SW480 (cell line): ENCODE results near the gene FNDC10.
"Not testable (repeated sequence)": the region's sequence is repeated elsewhere in the genome, so short reads cannot be mapped to it uniquely, and the experiment has no call there.

ENCODE experiments used
- DNase-seq: peaks from one replicate; pipeline ENCODE4 v3.0.0-alpha.2; 2016; ENCODE audit warnings: low spot score

Gene FNDC10

DNA sequence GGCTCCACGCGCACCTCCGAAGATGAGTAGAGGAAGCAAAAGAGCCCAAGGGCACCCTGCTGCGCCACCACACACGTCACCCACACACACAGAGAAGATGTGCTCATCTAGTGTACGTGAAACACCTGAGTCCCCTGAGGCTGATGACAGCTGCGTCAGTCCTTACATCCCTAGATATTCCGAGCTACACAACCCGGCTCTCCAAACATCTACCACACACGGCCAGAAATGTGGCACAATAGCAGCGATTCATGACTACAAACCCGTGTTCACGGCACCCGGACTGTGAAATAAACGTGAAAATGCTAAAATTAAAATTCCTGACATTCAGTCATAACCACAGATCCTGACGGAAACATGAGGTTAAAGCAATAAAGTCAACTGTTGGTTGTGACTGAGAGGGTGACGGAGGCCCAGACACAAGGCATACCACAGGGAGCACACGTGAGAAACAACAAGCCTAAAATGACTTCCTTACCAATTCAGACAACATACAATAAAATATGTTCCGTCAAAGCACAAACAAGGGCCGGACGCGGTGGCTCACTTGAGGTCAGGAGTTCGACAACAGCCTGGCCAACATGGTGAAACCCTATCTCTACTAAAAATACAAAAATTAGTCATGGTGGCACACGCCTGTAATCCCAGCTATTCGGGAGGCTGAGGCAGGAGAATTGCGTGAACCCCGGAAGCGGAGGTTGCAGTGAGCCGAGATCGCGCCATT, 32.6 kb downstream of the FNDC10 start:
- DNase-seq: no peak

GRCh38 chr1:1565340-1565739, 34.6 kb downstream of the FNDC10 start:
- no peak for DNase-seq

GRCh38 chr1:1564268-1564667, 35.7 kb downstream of the FNDC10 start:
- no peak for DNase-seq

DNA sequence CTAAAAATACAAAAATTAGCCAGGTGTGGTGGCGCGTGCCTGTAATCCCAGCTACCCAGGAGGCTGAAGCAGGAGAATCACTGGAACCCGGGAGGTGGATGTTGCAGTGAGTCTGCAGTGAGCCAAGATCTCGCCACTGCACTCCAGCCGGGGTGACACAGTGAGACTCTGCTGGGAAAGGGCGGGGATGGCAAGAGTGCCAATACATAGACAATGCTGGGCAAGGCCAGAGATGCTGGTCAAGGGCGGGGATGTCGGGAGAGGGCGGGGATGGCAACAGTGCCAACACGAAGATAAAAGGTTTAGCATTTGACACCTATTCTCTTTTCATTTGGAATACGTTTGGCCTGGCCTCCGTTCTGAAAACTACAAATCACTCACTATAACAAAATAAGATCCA, 36.2 kb downstream of the FNDC10 start:
- no peak for DNase-seq

DNA sequence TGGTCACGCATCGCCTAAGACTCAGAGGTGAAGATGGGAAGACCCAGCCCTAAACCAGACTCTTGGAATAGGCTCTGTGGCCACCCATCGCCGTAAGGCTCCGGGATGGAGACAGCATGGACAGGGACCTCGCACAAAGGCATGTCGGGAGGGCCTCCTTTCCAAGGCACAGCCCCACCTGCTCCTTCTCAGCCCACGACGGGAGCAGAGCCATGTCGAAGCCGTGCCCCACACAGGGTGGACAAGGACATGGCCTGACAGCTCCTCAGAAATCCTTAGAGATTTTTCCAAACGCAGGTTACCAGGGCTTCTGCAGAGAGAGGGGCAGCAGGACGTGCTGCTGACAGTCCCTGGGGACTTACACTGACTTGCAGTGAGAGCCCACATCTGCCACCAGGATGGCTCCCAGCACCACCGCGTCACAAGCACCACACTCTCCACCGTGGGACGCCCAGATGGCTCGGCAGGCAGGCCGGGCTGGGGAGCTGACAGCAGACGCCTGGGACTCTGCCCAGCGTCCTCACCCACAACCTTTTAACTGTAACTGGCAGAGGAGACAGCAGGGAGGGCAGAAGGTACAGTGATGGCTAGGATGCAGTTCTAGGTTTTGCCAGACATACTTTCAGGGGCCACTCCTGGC, 37.3 kb downstream of the FNDC10 start:
- no peak for DNase-seq

DNA sequence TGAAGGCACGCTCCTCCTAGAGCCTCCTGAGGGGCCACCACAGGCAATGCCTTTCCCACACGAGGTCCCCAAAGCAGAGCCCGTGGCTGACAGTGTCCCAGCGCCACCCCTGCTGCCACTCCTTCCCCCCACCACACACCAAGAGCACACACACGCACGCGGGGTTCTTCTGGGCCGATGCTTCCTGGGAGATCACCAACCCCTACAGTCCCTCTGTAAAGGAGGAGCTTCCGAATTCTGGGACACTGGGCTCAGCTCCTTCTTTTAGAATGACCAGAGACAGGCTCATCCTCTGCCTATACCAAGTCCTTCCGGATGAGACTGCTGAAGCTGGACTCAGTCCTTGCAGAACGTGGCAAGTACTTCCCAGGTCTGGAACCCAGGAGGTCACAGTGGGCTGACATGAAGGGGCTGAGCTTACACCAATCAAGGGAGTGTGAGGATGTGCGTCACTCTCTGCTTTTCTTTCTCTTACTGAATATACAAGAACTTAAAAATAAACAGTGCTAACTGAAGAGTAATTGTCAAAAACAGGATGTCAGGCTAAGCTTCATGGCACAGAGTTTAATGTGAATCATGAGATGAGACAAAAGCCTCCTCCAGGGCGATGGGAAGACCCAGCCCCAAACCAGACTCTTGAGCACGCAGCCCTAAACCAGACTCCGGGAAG, 38.0 kb downstream of the FNDC10 start:
- DNase-seq: no peak

- no peak for DNase-seq
These were observed 39.8 kb downstream of the FNDC10 start for GRCh38 chr1:1560178-1560577.

DNA sequence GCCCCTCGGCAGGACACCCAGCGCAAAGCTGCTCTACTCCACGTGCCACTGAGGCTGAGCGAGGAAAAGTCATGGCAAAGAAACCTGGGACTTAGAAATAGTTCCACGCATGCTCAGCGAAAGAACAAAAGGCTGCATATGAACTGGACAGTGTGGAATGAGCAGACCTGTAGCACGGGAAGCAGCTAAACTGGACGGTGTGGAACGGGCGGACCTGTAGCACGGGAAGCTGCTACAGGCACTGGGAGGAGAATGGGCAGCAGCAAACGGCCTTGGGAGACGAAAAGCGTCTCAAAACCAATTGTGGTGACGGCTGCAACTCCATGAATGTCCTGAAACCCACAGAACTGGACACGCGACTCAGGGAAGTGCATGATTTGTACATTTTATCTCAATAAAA, 40.9 kb downstream of the FNDC10 start:
- no peak for DNase-seq

DNA sequence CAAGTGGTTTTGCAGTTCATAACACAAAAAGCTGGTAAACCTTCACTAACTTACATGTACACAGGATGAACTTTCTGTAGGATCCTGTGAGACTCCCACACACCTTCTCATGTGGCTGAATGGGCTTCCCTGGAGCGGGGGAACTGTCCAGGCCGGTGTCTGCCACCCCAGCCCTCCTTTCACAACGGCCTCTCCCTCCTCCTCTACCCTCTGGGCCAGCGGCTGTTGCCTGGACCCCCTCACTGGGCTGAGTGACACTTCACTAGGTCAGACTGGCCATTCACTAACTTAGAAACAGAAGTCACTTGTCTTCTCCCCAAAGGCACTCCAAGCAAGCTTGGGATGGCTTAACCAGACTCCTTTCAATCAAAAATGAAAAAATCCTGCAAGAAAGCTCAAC, 41.3 kb downstream of the FNDC10 start:
- no peak for DNase-seq

DNA sequence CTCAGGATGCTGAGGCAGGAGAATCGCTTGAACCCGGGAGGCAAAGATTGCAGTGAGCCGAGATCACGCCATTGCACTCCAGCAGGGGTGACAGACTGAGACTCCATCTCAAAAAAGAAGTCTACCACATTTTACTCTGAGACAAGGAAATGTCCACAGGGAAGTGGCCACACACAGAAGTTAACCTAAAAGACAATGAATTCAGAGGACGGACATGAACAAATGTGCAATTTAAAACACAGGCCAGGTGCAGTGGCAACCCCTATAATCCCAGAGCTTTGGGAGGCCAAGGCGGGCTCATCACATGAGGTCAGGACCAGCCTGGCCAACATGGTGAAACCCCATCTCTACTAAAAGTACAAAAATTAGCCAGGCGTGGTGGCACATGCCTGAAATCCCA, 42.2 kb downstream of the FNDC10 start:
- DNase-seq: not testable (repeated sequence)

- DNase-seq: not testable (repeated sequence)
These were observed 43.0 kb downstream of the FNDC10 start for GRCh38 chr1:1556961-1557360.

DNA sequence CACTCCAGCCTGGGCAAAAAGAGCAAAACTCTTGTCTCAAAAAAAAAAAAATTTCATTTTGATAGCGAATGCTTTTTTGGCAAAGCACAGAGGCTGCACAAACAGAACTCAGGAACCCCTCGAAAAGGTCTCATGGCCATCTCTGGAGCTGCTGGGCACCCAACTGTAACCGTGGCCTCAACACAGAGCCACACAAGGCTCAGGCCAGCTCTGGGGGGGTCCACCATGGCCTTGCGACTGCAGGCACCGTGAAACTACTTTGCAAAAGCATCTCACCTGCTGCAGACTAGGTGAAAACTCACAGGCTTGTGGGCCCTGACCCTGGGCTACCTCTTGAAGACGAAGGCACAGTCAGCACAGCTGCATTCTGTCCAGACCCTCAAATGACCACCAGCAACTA, 43.4 kb downstream of the FNDC10 start:
- DNase-seq: no peak

GRCh38 chr1:1554926-1555915, 44.7 kb downstream of the FNDC10 start:
- DNase-seq: peak; percentile 86

- peak; percentile 85 for DNase-seq
These were observed 45.4 kb downstream of the FNDC10 start for GRCh38 chr1:1554550-1554925.

DNA sequence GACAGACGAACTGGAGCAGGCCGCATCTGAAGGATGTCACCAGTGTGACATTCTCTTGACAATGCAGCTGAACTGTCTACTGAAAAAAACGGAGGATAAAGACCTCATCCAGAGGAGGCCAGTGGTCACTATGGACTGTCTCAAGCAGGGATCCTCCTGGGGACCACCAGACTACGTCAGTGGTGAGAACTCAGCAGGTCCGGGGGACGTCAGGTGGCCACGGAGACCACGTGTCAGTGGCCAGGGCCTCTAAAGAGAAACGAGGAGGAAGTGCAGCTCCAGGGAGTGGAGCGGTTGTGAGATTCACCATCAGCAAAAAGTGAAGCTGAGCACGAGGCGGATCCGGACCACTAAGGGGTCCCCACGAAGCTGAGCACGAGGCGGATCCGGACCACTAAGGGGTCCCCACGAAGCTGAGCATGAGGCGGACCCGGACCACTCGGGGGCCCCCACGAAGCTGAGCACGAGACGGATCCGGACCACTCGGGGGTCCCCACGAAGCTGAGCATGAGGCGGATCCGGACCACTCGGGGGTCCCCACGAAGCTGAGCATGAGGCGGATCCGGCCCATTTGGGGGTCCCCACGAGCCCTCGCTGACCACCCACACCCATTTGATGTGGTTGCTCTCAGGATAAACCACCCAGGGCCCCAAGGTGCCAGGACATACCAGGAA, 46.0 kb downstream of the FNDC10 start:
- DNase-seq: no peak

- DNase-seq: no peak
These were observed 47.7 kb downstream of the FNDC10 start for GRCh38 chr1:1552263-1552639.

GRCh38 chr1:1551524-1552262, 48.2 kb downstream of the FNDC10 start:
- no peak for DNase-seq

DNA sequence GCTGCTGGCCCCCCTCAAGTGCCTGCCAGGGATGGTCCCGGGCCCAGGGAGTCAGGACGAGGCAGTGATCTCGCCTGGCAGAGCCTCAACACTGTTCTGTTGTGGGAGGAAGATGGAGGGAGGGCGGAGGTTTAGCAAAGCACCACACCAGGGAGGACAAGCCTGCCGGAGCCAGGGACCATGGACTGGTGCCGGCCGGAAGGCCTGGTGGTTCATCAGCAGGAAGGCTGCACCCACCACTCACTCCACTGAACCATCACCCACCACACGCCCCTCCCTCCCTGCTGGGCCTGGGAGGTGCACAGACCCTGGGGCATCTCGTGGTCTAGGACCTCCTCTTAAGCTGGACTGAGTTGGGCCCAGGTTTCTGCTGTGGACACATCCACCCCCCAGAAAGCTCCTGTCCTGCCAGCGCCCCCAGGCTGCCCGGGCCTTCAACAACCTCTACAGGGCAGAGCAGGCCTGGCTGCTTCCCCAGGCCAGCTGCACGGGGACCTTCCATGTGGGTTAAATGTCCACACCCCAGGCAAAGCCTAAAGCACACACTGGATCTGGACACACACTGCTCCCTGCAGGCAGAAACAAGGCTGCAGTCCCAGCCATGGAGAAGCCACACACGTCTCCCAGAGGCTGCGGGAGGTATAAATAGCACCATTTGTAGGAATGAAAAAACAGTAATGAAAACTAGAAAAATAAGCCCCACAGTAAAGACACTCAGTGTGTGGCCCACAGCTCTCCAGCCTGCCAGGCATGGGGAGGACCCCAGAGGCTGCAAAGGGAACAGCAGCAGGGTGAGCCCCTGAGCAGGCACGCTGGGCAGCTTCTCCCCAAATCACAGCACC, 49.1 kb downstream of the FNDC10 start:
- no peak for DNase-seq

DNA sequence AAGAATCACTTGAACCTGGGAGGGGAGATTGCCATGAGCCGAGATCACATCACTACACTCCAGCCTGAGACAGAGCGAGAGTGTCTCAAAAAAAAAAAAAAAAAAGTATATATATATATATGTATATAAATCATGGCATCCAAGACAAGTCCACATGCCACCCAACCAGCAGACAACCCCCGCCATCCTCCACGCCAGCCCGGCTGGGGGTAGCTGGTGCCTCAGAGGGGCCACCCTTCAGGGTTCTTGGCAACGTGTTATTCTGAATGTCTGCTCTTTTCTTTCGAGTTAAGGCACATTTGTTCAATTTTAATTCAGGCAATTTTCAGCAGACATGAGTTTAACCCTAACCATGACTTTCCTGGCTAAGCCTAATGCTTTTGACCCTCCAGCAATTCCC, 49.8 kb downstream of the FNDC10 start:
- no peak for DNase-seq

- no peak for DNase-seq
These were observed 51.3 kb downstream of the FNDC10 start for GRCh38 chr1:1548591-1548990.
